Osteocyte (in vitro differentiated cells): Measurements from ENCODE around the gene MRAP2. TPM values are rescaled to one million over a fixed set of nuclear protein-coding genes. Genes with fewer than 3 reads are reported as not detected.

Source experiments
- DNase-seq: peaks from one replicate; pipeline ENCODE4 v3.0.0; 2021; ENCODE audit warnings: mixed read lengths; ENCODE audit not compliant: unreplicated experiment; ENCODE audit errors: extremely low spot score
- H3K27ac Mint-ChIP-seq: one replicate; pipeline ENCODE4 v1.8.0; 2021; ENCODE audit warnings: mild to moderate bottlenecking, mixed read lengths; ENCODE audit not compliant: unreplicated experiment
- H3K27me3 Mint-ChIP-seq: one replicate; pipeline ENCODE4 v1.8.0; 2021; ENCODE audit warnings: mixed read lengths; ENCODE audit not compliant: unreplicated experiment
- H3K36me3 Mint-ChIP-seq: one replicate; pipeline ENCODE4 v1.8.0; 2021; ENCODE audit warnings: mixed read lengths; ENCODE audit not compliant: unreplicated experiment
- H3K4me1 Mint-ChIP-seq: one replicate; pipeline ENCODE4 v1.8.0; 2021; ENCODE audit warnings: mixed read lengths; ENCODE audit not compliant: unreplicated experiment
- H3K4me3 Mint-ChIP-seq: one replicate; pipeline ENCODE4 v1.8.0; 2021; ENCODE audit warnings: mild to moderate bottlenecking, moderate library complexity, mixed read lengths; ENCODE audit not compliant: unreplicated experiment
- H3K9me3 Mint-ChIP-seq: one replicate; pipeline ENCODE4 v1.8.0; 2021; ENCODE audit warnings: mixed read lengths; ENCODE audit not compliant: unreplicated experiment
- total RNA-seq: library from RNA; stranded (reverse); gene quantifications from 2 replicates; pipeline ENCODE4 v1.2.1, GENCODE V29; 2021
- TF ChIP-seq, protein P1 (sequence below): fragments of 200-600 bp; sonication (generic); IDR thresholded peaks from 2 replicates; pipeline ENCODE4 v1.5.0; 2021; ENCODE audit warnings: antibody characterized with exemption, mild to moderate bottlenecking, moderate library complexity

The MRAP2 gene
- total RNA-seq, 1 donor from 2014 or later = 10.7 TPM

GRCh38 chr6:84042603-84043002 lies 9.0 kb downstream of the MRAP2 start:
- peaks cover 14% of the 10 kb centered on the region for H3K4me1 Mint-ChIP-seq
- no peaks in the 10 kb centered on the region for H3K36me3 Mint-ChIP-seq
- no peaks in the 10 kb centered on the region for H3K9me3 Mint-ChIP-seq
- no peak overlapping the region for H3K4me3 Mint-ChIP-seq
- H3K27ac Mint-ChIP-seq = no peak overlapping the region
- peaks cover 12% of the 10 kb centered on the region for H3K27me3 Mint-ChIP-seq
- DNase-seq = no peak
- TF ChIP-seq, protein P1, sequence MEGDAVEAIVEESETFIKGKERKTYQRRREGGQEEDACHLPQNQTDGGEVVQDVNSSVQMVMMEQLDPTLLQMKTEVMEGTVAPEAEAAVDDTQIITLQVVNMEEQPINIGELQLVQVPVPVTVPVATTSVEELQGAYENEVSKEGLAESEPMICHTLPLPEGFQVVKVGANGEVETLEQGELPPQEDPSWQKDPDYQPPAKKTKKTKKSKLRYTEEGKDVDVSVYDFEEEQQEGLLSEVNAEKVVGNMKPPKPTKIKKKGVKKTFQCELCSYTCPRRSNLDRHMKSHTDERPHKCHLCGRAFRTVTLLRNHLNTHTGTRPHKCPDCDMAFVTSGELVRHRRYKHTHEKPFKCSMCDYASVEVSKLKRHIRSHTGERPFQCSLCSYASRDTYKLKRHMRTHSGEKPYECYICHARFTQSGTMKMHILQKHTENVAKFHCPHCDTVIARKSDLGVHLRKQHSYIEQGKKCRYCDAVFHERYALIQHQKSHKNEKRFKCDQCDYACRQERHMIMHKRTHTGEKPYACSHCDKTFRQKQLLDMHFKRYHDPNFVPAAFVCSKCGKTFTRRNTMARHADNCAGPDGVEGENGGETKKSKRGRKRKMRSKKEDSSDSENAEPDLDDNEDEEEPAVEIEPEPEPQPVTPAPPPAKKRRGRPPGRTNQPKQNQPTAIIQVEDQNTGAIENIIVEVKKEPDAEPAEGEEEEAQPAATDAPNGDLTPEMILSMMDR = no peak

GRCh38 chr6:84043555-84043954 lies 10.0 kb downstream of the MRAP2 start:
- DNase-seq = no peak
- H3K27ac Mint-ChIP-seq = no peak overlapping the region
- H3K4me1 Mint-ChIP-seq = peaks cover 10% of the 10 kb centered on the region
- TF ChIP-seq, protein P1 = no peak
- H3K4me3 Mint-ChIP-seq = no peak overlapping the region
- H3K36me3 Mint-ChIP-seq = no peaks in the 10 kb centered on the region
- H3K9me3 Mint-ChIP-seq = no peaks in the 10 kb centered on the region
- peaks cover 16% of the 10 kb centered on the region for H3K27me3 Mint-ChIP-seq

DNA sequence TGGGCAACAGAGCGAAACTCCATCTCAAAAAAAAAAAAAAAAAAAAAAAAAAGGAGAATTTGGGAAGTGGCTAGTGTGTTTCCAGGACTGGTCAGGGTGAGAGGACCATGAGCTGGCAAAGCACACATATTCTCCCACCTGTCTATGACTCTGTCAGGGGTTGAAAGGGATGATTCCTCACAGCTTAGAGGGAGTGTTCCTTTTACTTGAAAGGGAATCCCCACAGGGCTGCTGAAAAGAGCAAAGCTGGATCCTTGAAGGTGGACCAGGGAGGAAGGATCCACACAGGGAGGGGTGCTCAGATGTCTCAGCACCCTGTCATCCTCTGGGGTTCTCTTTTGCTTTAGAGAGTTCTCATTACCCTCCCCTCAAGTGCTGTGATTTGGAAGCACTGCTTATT lies 13.2 kb downstream of the MRAP2 start:
- no peak overlapping the region for H3K4me3 Mint-ChIP-seq
- no peak for DNase-seq
- no peaks in the 10 kb centered on the region for H3K9me3 Mint-ChIP-seq
- H3K27me3 Mint-ChIP-seq = peaks cover 5% of the 10 kb centered on the region
- peaks cover 27% of the 10 kb centered on the region for H3K4me1 Mint-ChIP-seq
- H3K27ac Mint-ChIP-seq = no peak overlapping the region
- H3K36me3 Mint-ChIP-seq = no peaks in the 10 kb centered on the region
- TF ChIP-seq, protein P1 = no peak

DNA sequence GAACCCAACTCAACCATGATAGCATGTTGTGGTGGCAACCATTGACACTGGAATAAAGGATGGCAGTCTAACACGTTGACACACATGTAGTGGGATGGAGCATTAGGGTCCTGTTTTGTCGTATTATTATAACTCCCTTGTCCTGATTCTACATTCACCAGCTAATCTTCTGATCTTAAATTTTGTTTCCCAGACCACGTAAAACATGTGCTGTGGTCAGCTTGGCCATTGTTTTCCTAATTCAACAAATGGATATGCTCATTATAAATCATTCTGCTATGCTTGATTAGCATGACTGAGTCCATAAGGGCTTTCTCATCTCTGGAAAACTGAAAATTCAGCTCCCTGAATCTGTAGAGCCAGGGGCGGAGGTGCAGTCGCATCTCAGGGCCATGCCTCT lies 15.0 kb downstream of the MRAP2 start:
- no peak for DNase-seq
- Mint-ChIP-seq H3K36me3 (no peaks in the 10 kb centered on the region), H3K27me3 (peaks cover 5% of the 10 kb centered on the region), H3K4me1 (peaks cover 43% of the 10 kb centered on the region), H3K9me3 (no peaks in the 10 kb centered on the region), H3K4me3 (no peak overlapping the region), H3K27ac (no peak overlapping the region)
- TF ChIP-seq, protein P1 = no peak

DNA sequence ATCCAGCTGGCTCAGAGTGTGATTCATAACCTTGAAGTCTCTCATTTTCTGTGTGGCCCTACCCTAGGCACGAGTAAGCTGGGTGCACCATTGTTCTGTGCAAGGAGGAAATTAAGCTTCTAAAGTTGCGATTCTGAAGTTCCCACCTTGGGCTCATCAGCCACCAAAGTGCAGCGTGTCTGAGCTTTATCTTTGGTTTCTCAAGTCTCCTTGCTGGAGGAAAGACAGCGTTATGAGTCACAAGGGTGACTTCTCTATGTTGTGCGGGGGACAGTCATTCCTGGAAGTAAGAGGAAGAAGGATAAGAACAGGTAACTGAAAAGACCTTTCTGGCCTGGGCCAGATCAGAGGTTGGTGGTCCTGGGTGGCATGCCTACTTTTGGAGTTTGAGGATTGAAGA lies 16.8 kb downstream of the MRAP2 start:
- peak overlapping the region; percentile 31 for H3K4me3 Mint-ChIP-seq
- TF ChIP-seq, protein P1 = no peak
- DNase-seq = no peak
- H3K4me1 Mint-ChIP-seq = peaks cover 42% of the 10 kb centered on the region
- no peaks in the 10 kb centered on the region for H3K36me3 Mint-ChIP-seq
- peak overlapping the region; percentile 68 for H3K27ac Mint-ChIP-seq
- H3K9me3 Mint-ChIP-seq = no peaks in the 10 kb centered on the region
- peaks cover 6% of the 10 kb centered on the region for H3K27me3 Mint-ChIP-seq
